Mesenchymal stem cell (in vitro differentiated cells and primary cell): ENCODE results near the gene RRBP1.

ENCODE experiments used
- DNase-seq: peaks from one replicate; pipeline ENCODE4 v3.0.0-alpha.2; 2013
- H2AFZ ChIP-seq: one replicate; pipeline ENCODE4 v1.6.1; 2013; ENCODE audit warnings: low read depth, mild to moderate bottlenecking, control low read depth, inconsistent platforms, low read length, moderate library complexity
- H2AK5ac ChIP-seq: 2 replicates; pipeline ENCODE4 v1.6.1; 2013; ENCODE audit warnings: low read length, moderate library complexity, mild to moderate bottlenecking, inconsistent platforms; ENCODE audit not compliant: severe bottlenecking
- H2BK120ac ChIP-seq: one replicate; pipeline ENCODE4 v1.6.1; 2013; ENCODE audit warnings: low read depth, mild to moderate bottlenecking, inconsistent platforms, low read length, moderate library complexity
- H2BK12ac ChIP-seq, 2 experiments: one replicate each; pipeline ENCODE4 v1.6.1; 2013; ENCODE audit warnings: inconsistent platforms in 2 of 2, low read length in 2 of 2, mild to moderate bottlenecking in 2 of 2, moderate library complexity in 2 of 2, control low read depth in 1 of 2
- H2BK15ac ChIP-seq: one replicate; pipeline ENCODE4 v1.6.1; 2013; ENCODE audit warnings: mild to moderate bottlenecking, low read depth, inconsistent platforms; ENCODE audit not compliant: poor library complexity, severe bottlenecking
- H2BK5ac ChIP-seq: 2 replicates; pipeline ENCODE4 v1.6.1; 2013; ENCODE audit warnings: low read depth, mild to moderate bottlenecking, low read length, control low read depth, inconsistent platforms; ENCODE audit not compliant: poor library complexity, severe bottlenecking
- H3K14ac ChIP-seq, 2 experiments: one replicate each; pipeline ENCODE4 v1.6.1; 2013; ENCODE audit warnings: inconsistent platforms in 2 of 2, low read length in 2 of 2, control low read depth in 1 of 2, mild to moderate bottlenecking in 1 of 2, moderate library complexity in 1 of 2
- H3K18ac ChIP-seq, 2 experiments: one replicate each; pipeline ENCODE4 v1.6.1; 2013; ENCODE audit warnings: inconsistent platforms in 2 of 2, low read length in 2 of 2, control low read depth in 1 of 2, low read depth in 1 of 2, mild to moderate bottlenecking in 1 of 2
- H3K23ac ChIP-seq, 2 experiments: one replicate each; pipeline ENCODE4 v1.6.1; 2013; ENCODE audit warnings: inconsistent platforms in 2 of 2, low read length in 2 of 2, mild to moderate bottlenecking in 2 of 2, moderate library complexity in 2 of 2, control low read depth in 1 of 2
- H3K27ac ChIP-seq: 2 replicates; pipeline ENCODE4 v1.5.1; 2013; ENCODE audit warnings: mild to moderate bottlenecking, moderate library complexity, low read length, control low read depth, inconsistent platforms; ENCODE audit not compliant: poor library complexity, severe bottlenecking
- H3K27me3 ChIP-seq, 2 experiments: 2 replicates each; pipeline versions ENCODE4 v1.6.1 to v1.7.0; 2013; ENCODE audit warnings: low read length in 2 of 2, mild to moderate bottlenecking in 2 of 2, moderate library complexity in 2 of 2, control low read depth in 1 of 2, inconsistent platforms in 1 of 2; ENCODE audit not compliant: control insufficient read depth in 1 of 2, insufficient read depth in 1 of 2
- H3K36me3 ChIP-seq, 2 experiments: 2 replicates each; pipeline versions ENCODE4 v1.6.1 to v1.7.0; 2013; ENCODE audit warnings: low read length in 2 of 2, control low read depth in 1 of 2, inconsistent platforms in 1 of 2, low read depth in 1 of 2, mild to moderate bottlenecking in 1 of 2; ENCODE audit not compliant: insufficient read depth in 2 of 2, control insufficient read depth in 1 of 2
- H3K4ac ChIP-seq, 2 experiments: one replicate each; pipeline ENCODE4 v1.6.1; 2013; ENCODE audit warnings: inconsistent platforms in 2 of 2, low read length in 2 of 2, mild to moderate bottlenecking in 2 of 2, moderate library complexity in 2 of 2, control low read depth in 1 of 2, low read depth in 1 of 2
- H3K4me1 ChIP-seq: 2 replicates; pipeline ENCODE4 v1.6.1; 2013; ENCODE audit warnings: low read depth, low read length, control low read depth; ENCODE audit not compliant: control insufficient read depth, insufficient read depth
- H3K4me2 ChIP-seq: 2 replicates; pipeline ENCODE4 v1.6.1; 2013; ENCODE audit warnings: low read length, mild to moderate bottlenecking, inconsistent platforms; ENCODE audit not compliant: poor library complexity, severe bottlenecking
- H3K4me3 ChIP-seq, 2 experiments: 2 replicates each; pipeline versions ENCODE4 v1.5.1 to v1.7.0; 2013; ENCODE audit warnings: low read length in 2 of 2, mild to moderate bottlenecking in 2 of 2, control low read depth in 1 of 2, low read depth in 1 of 2; ENCODE audit not compliant: insufficient read depth in 1 of 2
- H3K79me1 ChIP-seq: replicated peaks from 2 replicates; pipeline ENCODE4 v1.6.1; 2013; ENCODE audit warnings: mild to moderate bottlenecking, control low read depth, low read length, inconsistent platforms; ENCODE audit not compliant: poor library complexity, severe bottlenecking
- H3K9ac ChIP-seq: 2 replicates; pipeline ENCODE4 v1.7.0; 2013; ENCODE audit warnings: mild to moderate bottlenecking, low read length, moderate library complexity
- H3K9me3 ChIP-seq: 2 replicates; pipeline ENCODE4 v1.7.0; 2013; ENCODE audit warnings: mild to moderate bottlenecking, low read length; ENCODE audit not compliant: control insufficient read depth
- H4K8ac ChIP-seq: one replicate; pipeline ENCODE4 v1.6.1; 2013; ENCODE audit warnings: inconsistent platforms, mild to moderate bottlenecking, low read length, moderate library complexity
- H4K91ac ChIP-seq: one replicate; pipeline ENCODE4 v1.6.1; 2013; ENCODE audit warnings: mild to moderate bottlenecking, low read length, inconsistent platforms
- WGBS: methylation state at CpG from one replicate; pipeline ENCODE4 v1.1.7; 2013; ENCODE audit warnings: mixed read lengths; 5-methylcytosine and 5-hydroxymethylcytosine counted together

The RRBP1 gene

GRCh38 chr20:17663486-17663885 is 18.6 kb downstream of the RRBP1 start:
- no peak overlapping the region for H4K91ac ChIP-seq
- H3K14ac ChIP-seq, result no peak overlapping the region
- peaks cover 10% of the 10 kb centered on the region for H3K79me1 ChIP-seq
- no peak for DNase-seq
- no peak overlapping the region for H2BK120ac ChIP-seq
- H3K18ac ChIP-seq, result no peak overlapping the region
- no peak overlapping the region for H2AK5ac ChIP-seq
- no peak overlapping the region for H4K8ac ChIP-seq
- H2BK15ac ChIP-seq, result no peak overlapping the region
- peak overlapping the region; percentile 12 for H3K4me2 ChIP-seq
- H3K27ac ChIP-seq, result peak overlapping the region; percentile 63
- H3K36me3 ChIP-seq, result peaks cover 21 to 22% of the 10 kb centered on the region in 2 experiments
- peaks cover 2% of the 10 kb centered on the region for H3K9me3 ChIP-seq
- H3K4ac ChIP-seq, result no peak overlapping the region
- peaks cover 29% of the 10 kb centered on the region for H3K4me1 ChIP-seq
- WGBS, result 67% methylated on average over 5 of the region's 5 CpGs
- peak overlapping the region; percentile 58 for H3K9ac ChIP-seq
- H2BK12ac ChIP-seq, result no peak overlapping the region
- no peaks in the 10 kb centered on the region for H3K27me3 ChIP-seq
- H2AFZ ChIP-seq, result no peak overlapping the region
- H3K4me3 ChIP-seq, result peak overlapping the region in 1 of 2 experiments; percentile 28
- no peak overlapping the region for H2BK5ac ChIP-seq
- no peak overlapping the region for H3K23ac ChIP-seq

DNA sequence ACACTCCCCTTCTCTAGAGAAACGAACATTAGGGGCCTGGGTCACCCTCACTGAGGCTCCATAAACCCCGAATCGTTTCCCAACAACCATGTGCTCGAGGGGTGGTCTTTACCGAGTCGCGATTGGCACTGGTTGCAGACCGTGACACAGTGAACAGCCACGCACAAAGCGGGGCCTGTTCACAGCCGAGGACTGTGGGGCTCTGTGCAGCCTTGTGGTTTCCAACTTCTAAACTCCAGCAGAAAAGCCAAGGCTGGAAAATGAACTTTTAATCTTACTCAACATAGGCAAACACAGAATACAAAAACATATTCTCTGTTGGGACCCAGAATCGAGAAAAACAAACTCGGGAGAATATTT is 19.0 kb downstream of the RRBP1 start:
- H2BK120ac ChIP-seq, result no peak overlapping the region
- 95% methylated on average over 13 of the region's 13 CpGs for WGBS
- no peak overlapping the region for H2BK5ac ChIP-seq
- H4K91ac ChIP-seq, result no peak overlapping the region
- no peak overlapping the region for H3K23ac ChIP-seq
- peaks cover 29% of the 10 kb centered on the region for H3K4me1 ChIP-seq
- H3K4ac ChIP-seq, result no peak overlapping the region
- peaks cover 9% of the 10 kb centered on the region for H3K79me1 ChIP-seq
- no peak for DNase-seq
- no peak overlapping the region for H3K4me2 ChIP-seq
- H3K9me3 ChIP-seq, result peaks cover 6% of the 10 kb centered on the region
- H3K4me3 ChIP-seq, result peak overlapping the region in 1 of 2 experiments; percentile 20
- no peak overlapping the region for H2AFZ ChIP-seq
- H3K27ac ChIP-seq, result peak overlapping the region; percentile 17
- no peak overlapping the region for H2AK5ac ChIP-seq
- H3K36me3 ChIP-seq, result peaks cover 24 to 25% of the 10 kb centered on the region in 2 experiments
- H3K27me3 ChIP-seq, result no peaks in the 10 kb centered on the region
- no peak overlapping the region for H2BK12ac ChIP-seq
- H3K9ac ChIP-seq, result peak overlapping the region; percentile 58
- no peak overlapping the region for H3K18ac ChIP-seq
- H2BK15ac ChIP-seq, result no peak overlapping the region
- H4K8ac ChIP-seq, result no peak overlapping the region
- no peak overlapping the region for H3K14ac ChIP-seq

- Histone ChIP-seq H3K79me1 (peaks cover 9% of the 10 kb centered on the region), H2AK5ac (peak overlapping the region; percentile 3), H3K27me3 (no peaks in the 10 kb centered on the region), H4K8ac (no peak overlapping the region), H3K36me3 (peaks cover 26 to 28% of the 10 kb centered on the region in 2 experiments), H2AFZ (no peak overlapping the region), H3K4ac (no peak overlapping the region), H2BK15ac (no peak overlapping the region), H2BK12ac (no peak overlapping the region), H3K4me2 (no peak overlapping the region), H3K9ac (peak overlapping the region; percentile 58), H4K91ac (no peak overlapping the region), H3K9me3 (peaks cover 8% of the 10 kb centered on the region), H3K14ac (no peak overlapping the region), H3K27ac (peak overlapping the region; percentile 17), H3K4me3 (peak overlapping the region in 1 of 2 experiments; percentile 20), H3K23ac (no peak overlapping the region), H3K18ac (peak overlapping the region in 1 of 2 experiments; percentile 3), H2BK5ac (no peak overlapping the region), H3K4me1 (peaks cover 30% of the 10 kb centered on the region), H2BK120ac (no peak overlapping the region)
- peak; percentile 96 for DNase-seq
- 31% methylated on average over 9 of the region's 10 CpGs for WGBS
Observed at GRCh38 chr20:17662333-17663039, 19.6 kb downstream of the RRBP1 start.

DNA sequence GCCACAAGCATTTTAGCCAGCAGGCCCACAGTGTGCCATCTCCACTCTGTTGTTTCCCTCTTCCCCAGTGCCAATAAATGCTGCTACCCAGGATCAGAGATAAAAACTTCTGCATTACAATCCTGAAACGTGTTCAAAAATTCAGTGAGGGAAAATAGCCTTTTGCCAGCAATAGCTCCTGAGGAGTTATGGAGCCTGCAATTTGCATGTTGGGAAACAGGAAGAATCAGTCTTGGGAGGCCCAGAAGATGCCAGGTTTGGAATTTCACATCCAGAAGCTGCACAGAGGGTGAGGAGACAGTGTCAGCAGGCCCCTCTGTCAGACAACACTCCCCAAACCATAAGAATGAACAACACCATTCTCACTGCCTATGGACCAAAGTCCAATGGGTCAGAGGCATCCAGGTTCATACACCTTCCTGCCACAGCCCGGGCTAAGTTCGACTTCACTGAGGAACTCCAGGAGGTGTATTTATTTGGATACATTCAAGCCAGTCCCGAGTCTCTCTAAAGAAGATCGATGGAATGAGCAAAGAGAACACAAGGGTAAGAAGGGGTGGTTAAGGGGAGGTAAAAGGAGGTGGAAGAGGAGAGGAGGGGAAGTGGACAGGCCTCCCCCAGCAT is 20.8 kb downstream of the RRBP1 start:
- Histone ChIP-seq H3K9me3 (peaks cover 8% of the 10 kb centered on the region), H3K4me1 (peaks cover 29% of the 10 kb centered on the region), H2BK5ac (no peak overlapping the region), H2BK120ac (no peak overlapping the region), H3K27ac (peak overlapping the region; percentile 56), H2AFZ (no peak overlapping the region), H3K23ac (no peak overlapping the region), H3K14ac (no peak overlapping the region), H3K18ac (no peak overlapping the region), H2AK5ac (peak overlapping the region; percentile 25), H3K4me2 (no peak overlapping the region), H2BK15ac (no peak overlapping the region), H3K4me3 (no peak overlapping the region), H2BK12ac (no peak overlapping the region), H3K36me3 (peaks cover 32 to 35% of the 10 kb centered on the region in 2 experiments), H3K9ac (peak overlapping the region; percentile 31), H3K4ac (no peak overlapping the region), H3K27me3 (no peaks in the 10 kb centered on the region), H3K79me1 (peaks cover 12% of the 10 kb centered on the region), H4K91ac (no peak overlapping the region), H4K8ac (no peak overlapping the region)
- DNase-seq, result no peak
- WGBS, result 97% methylated on average over 5 of the region's 5 CpGs
